Measurements from ENCODE around the gene TPGS2.
"Not testable (repeated sequence)": the region's sequence is repeated elsewhere in the genome, so short reads cannot be mapped to it uniquely, and the experiment has no call there.

DNA sequence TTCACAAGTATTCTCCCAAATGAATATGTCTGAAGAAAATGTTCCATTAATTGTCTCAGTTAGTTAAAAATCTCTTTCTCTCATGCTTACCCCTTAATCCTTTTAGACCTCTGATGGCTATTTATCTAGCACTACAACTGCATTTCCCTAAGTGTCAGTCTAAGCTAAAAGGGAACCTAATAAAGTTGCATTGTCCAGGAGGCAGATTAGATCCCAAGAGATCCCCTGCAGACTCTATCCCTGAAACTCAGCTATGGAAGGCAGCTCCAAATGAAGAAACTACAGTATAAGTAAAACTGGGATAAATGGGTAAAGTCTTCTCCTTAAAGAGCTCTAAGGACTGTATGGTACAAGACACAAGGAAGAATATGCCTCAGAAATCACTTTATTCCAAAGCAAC is 12.7 kb downstream of the TPGS2 start:
- TF ChIP-seq ATF2 (CRISPR knock-in tag; IDR thresholded peaks at IDR 0.05); JUN (CRISPR knock-in tag; IDR thresholded peaks at IDR 0.05); HCFC1 (IDR thresholded peaks at IDR 0.05; ENCODE audit: low read depth, low read length); RFX3 (CRISPR knock-in tag; IDR thresholded peaks at IDR 0.05): not testable (repeated sequence)
